GM20000 (cell line): ENCODE results near the gene MYL4.
"Not testable (repeated sequence)": the region's sequence is repeated elsewhere in the genome, so short reads cannot be mapped to it uniquely, and the experiment has no call there.

Experiments
- DNase-seq: peaks from one replicate; pipeline ENCODE4 v3.0.0; 2012; ENCODE audit warnings: low spot score
- TF ChIP-seq, protein P1 (sequence below): IDR thresholded peaks from 2 replicates; pipeline ENCODE4 v1.5.1; 2012; ENCODE audit warnings: mild to moderate bottlenecking, control low read depth; ENCODE audit errors: extremely low read depth, missing control alignments

MYL4 gene

GRCh38 chr17:47218896-47219430, 9.8 kb downstream of the MYL4 start:
- DNase-seq, result no peak
- TF ChIP-seq, protein P1, sequence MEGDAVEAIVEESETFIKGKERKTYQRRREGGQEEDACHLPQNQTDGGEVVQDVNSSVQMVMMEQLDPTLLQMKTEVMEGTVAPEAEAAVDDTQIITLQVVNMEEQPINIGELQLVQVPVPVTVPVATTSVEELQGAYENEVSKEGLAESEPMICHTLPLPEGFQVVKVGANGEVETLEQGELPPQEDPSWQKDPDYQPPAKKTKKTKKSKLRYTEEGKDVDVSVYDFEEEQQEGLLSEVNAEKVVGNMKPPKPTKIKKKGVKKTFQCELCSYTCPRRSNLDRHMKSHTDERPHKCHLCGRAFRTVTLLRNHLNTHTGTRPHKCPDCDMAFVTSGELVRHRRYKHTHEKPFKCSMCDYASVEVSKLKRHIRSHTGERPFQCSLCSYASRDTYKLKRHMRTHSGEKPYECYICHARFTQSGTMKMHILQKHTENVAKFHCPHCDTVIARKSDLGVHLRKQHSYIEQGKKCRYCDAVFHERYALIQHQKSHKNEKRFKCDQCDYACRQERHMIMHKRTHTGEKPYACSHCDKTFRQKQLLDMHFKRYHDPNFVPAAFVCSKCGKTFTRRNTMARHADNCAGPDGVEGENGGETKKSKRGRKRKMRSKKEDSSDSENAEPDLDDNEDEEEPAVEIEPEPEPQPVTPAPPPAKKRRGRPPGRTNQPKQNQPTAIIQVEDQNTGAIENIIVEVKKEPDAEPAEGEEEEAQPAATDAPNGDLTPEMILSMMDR, result no peak

DNA sequence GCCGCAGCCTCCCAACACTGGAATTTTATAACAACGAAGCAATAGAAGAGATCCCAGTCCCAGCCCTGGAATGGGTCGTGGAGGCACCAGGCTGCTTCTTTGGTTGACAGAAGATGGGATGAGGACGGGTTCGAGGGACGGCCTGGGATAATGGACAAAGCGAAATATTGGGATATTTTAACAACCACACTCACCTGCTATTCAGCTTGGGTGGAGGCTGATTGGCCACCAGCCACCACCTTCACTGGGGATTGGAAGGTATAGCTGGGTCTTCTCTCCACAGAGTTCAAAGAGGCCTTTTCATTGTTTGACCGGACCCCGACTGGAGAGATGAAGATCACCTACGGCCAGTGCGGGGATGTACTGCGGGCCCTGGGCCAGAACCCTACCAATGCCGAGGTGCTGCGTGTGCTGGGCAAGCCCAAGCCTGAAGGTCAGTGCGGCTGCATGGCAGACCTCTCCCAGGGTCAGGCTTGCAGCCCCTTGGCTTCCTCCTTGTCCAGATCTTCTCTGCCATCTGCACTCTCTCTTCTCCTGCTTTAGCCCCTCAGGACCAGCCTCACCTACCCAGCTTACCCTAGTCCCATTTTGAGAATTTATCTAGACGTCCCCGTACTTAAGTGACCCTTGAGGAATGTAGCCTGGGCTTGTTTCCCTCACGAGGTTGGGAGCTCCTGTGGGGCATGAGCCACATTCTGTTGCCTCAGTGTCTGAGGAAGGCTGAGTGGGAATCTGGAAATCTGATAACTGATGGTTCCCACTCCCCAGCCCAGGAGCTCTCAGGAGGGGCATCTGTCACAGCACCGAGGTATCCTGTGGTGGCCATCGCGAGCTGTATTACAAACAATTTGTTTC, 10.7 kb downstream of the MYL4 start:
- TF ChIP-seq, protein P1, result no peak
- no peak for DNase-seq

DNA sequence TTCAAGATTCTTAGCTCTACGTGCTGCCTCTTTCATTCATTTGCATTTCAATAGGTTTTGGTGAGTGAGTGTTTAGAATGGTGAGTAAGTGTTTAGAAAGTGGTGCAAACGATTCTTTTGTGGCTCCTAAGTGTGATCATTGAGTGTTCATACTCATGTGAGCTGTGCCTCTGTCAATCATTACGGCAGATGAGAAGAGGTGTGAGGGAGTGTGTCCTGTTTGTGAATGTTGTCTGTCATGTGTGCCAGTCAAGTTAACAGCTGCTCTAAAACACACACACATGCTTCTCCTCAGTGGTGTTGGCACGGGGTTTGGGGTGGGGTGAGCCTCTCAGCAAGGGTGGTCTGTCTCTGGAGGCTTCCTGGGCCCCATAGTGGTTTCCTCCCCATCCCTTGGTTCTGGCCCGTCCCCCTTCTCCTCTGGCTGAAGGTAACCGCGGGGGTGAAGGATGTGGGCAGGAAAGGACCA, 11.4 kb downstream of the MYL4 start:
- DNase-seq, result no peak
- TF ChIP-seq, protein P1, result no peak

DNA sequence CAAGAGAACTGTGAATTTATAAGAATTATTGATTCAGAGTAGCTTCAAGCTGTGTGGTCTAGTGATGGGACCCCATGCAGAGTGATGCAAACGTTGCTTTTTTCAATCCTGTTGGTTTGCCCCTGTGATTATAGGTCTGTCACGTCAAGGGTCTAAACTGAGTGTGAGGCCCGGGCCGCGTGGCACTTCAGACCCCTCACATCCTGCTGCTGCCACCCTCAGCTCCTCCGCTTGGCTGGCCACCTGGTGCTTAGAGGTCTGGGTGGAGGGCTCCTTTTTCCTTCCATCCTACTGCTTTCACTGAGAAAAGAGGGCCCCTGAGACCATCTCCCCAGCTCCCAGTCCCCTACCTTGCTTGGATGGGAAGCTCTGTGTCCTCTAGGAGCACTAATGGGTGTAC, 12.0 kb downstream of the MYL4 start:
- TF ChIP-seq, protein P1, result no peak
- DNase-seq, result no peak

DNA sequence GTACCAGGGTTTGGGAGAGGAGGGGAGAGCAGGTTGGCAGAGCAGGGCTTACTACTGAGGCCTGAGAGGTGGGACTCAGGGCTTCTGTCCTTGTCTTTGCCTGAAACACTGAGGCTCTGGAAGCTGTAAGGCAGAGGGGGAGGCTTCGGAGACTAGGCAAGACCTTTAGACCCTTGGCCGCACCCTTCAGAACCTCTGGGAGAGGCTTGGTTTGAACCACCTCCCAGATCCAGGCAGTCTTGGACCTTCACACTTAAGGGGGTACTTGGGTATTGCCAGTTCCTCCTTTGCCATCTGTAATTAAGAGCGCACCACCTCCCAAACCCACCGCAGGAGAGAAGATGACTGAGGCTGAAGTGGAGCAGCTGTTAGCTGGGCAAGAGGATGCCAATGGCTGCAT, 12.9 kb downstream of the MYL4 start:
- DNase-seq, result no peak
- TF ChIP-seq, protein P1, result no peak

DNA sequence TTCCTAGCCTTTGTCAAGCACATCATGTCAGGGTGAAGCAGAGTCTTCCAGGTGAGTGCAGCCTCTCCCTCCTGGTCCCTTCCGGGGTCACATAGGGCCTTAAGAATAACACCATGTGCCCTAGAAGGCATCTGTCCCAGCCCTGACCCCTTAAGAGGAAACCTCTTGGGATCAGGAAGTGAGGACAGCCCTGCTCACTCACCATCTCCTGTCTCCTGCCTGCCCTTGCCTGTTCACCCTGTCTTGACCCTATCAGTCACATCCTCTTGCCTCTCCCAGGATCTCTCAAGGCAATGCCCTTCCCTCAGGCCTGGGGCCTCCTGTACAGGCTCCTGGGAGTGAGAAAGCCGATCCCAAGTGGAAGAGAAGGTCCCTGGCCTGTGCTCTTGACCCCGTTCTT, 13.9 kb downstream of the MYL4 start:
- no peak for DNase-seq
- TF ChIP-seq, protein P1, result no peak

- TF ChIP-seq, protein P1, result no peak
- DNase-seq, result no peak
Observed at GRCh38 chr17:47223460-47223859, 14.3 kb downstream of the MYL4 start.

GRCh38 chr17:47224077-47224476, 14.9 kb downstream of the MYL4 start:
- not testable (repeated sequence) for DNase-seq
